ENCODE results near the gene FASLG. TPM values are rescaled to one million over a fixed set of nuclear protein-coding genes. Genes with fewer than 3 reads are reported as not detected.
"Not testable (repeated sequence)": the region's sequence is repeated elsewhere in the genome, so short reads cannot be mapped to it uniquely, and the experiment has no call there.

FASLG gene
- polyA plus RNA-seq, 1 experiment: not detected

- DNase-seq (ENCODE audit: low read depth, low spot score): no peak
- Histone ChIP-seq H3K4me3 (ENCODE audit: low read depth, low read length) (no peak overlapping the region), H3K27ac (ENCODE audit: low read depth, low read length) (no peak overlapping the region), H3K27me3 (ENCODE audit: control insufficient read depth, insufficient read depth, low read length) (no peaks in the 10 kb centered on the region), H3K9me3 (ENCODE audit: control insufficient read depth, insufficient read depth, low read length) (no peaks in the 10 kb centered on the region)
- no peak for TF ChIP-seq CTCF (IDR thresholded peaks at IDR 0.05; ENCODE audit: low read depth, low read length)
- CTCF ChIA-PET: interaction anchor here (0.7 to 0.8 kb wide), 2 partner anchors 40 kb away, joined by 3 read pairs; no protein-coding TSS in a partner anchor
- POLR2A ChIA-PET: no interaction called here
Observed at GRCh38 chr1:172679000-172679772, 20.3 kb downstream of the FASLG start.

- POLR2A ChIA-PET: no interaction called here
Observed at GRCh38 chr1:172680244-172680643, 21.3 kb downstream of the FASLG start.

GRCh38 chr1:172680733-172681275 is 21.9 kb downstream of the FASLG start:
- TF ChIP-seq CTCF (IDR thresholded peaks at IDR 0.05; ENCODE audit: low read depth, low read length): no peak
- H3K27ac ChIP-seq (ENCODE audit: low read depth, low read length): no peak overlapping the region
- H3K4me3 ChIP-seq (ENCODE audit: low read depth, low read length): no peak overlapping the region
- ChIA-PET CTCF (no interaction called here), POLR2A (no interaction called here)
- H3K27me3 ChIP-seq (ENCODE audit: control insufficient read depth, insufficient read depth, low read length): no peaks in the 10 kb centered on the region
- H3K9me3 ChIP-seq (ENCODE audit: control insufficient read depth, insufficient read depth, low read length): no peaks in the 10 kb centered on the region
- DNase-seq (ENCODE audit: low read depth, low spot score): no peak

More at GRCh38 chr1:172680244-172680643, 21.3 kb downstream of the FASLG start:
- no peak for TF ChIP-seq CTCF (IDR thresholded peaks at IDR 0.05; ENCODE audit: low read depth, low read length)
- Histone ChIP-seq H3K27ac (ENCODE audit: low read depth, low read length) (no peak overlapping the region), H3K9me3 (ENCODE audit: control insufficient read depth, insufficient read depth, low read length) (no peaks in the 10 kb centered on the region), H3K27me3 (ENCODE audit: control insufficient read depth, insufficient read depth, low read length) (no peaks in the 10 kb centered on the region), H3K4me3 (ENCODE audit: low read depth, low read length) (no peak overlapping the region)
- CTCF ChIA-PET: interaction anchor here (0.7 kb wide), 1 partner anchor 39 kb away, joined by 3 read pairs; no protein-coding TSS in a partner anchor
- no peak for DNase-seq (ENCODE audit: low read depth, low spot score)

- no peak overlapping the region for H3K4me3 ChIP-seq (ENCODE audit: low read depth, low read length)
- no peaks in the 10 kb centered on the region for H3K27me3 ChIP-seq (ENCODE audit: control insufficient read depth, insufficient read depth, low read length)
- no peak for DNase-seq (ENCODE audit: low read depth, low spot score)
- ChIA-PET CTCF (no interaction called here), POLR2A (no interaction called here)
- no peak for TF ChIP-seq CTCF (IDR thresholded peaks at IDR 0.05; ENCODE audit: low read depth, low read length)
- no peak overlapping the region for H3K27ac ChIP-seq (ENCODE audit: low read depth, low read length)
- H3K9me3 ChIP-seq (ENCODE audit: control insufficient read depth, insufficient read depth, low read length): no peaks in the 10 kb centered on the region
Observed at GRCh38 chr1:172682812-172683211, 23.9 kb downstream of the FASLG start.

- Histone ChIP-seq H3K27me3 (ENCODE audit: control insufficient read depth, insufficient read depth, low read length) (no peaks in the 10 kb centered on the region), H3K4me3 (ENCODE audit: low read depth, low read length) (no peak overlapping the region), H3K27ac (ENCODE audit: low read depth, low read length) (no peak overlapping the region), H3K9me3 (ENCODE audit: control insufficient read depth, insufficient read depth, low read length) (no peaks in the 10 kb centered on the region)
- POLR2A ChIA-PET: no interaction called here
- CTCF ChIA-PET: interaction anchor here (0.5 to 0.9 kb wide), 2 partner anchors 12 to 46 kb away, joined by 3 to 4 read pairs; no protein-coding TSS in a partner anchor
- no peak for TF ChIP-seq CTCF (IDR thresholded peaks at IDR 0.05; ENCODE audit: low read depth, low read length)
- no peak for DNase-seq (ENCODE audit: low read depth, low spot score)
Observed at GRCh38 chr1:172686143-172686542, 27.2 kb downstream of the FASLG start.

GRCh38 chr1:172688428-172689085 is 29.7 kb downstream of the FASLG start:
- CTCF ChIA-PET; DNase-seq (ENCODE audit: low read depth, low spot score); POLR2A ChIA-PET; H3K4me3 ChIP-seq (ENCODE audit: low read depth, low read length); H3K9me3 ChIP-seq (ENCODE audit: control insufficient read depth, insufficient read depth, low read length); H3K27ac ChIP-seq (ENCODE audit: low read depth, low read length); H3K27me3 ChIP-seq (ENCODE audit: control insufficient read depth, insufficient read depth, low read length): not testable (repeated sequence)

- H3K27me3 ChIP-seq (ENCODE audit: control insufficient read depth, insufficient read depth, low read length); POLR2A ChIA-PET; DNase-seq (ENCODE audit: low read depth, low spot score); H3K9me3 ChIP-seq (ENCODE audit: control insufficient read depth, insufficient read depth, low read length); H3K27ac ChIP-seq (ENCODE audit: low read depth, low read length); CTCF ChIA-PET; H3K4me3 ChIP-seq (ENCODE audit: low read depth, low read length): not testable (repeated sequence)
Observed at GRCh38 chr1:172690925-172691324, 32.0 kb downstream of the FASLG start.
